Neural cell (in vitro differentiated cells): ENCODE data around the gene ARHGEF16. TPM values are rescaled to one million over a fixed set of nuclear protein-coding genes. Genes with fewer than 3 reads are reported as not detected.

ENCODE experiments used
- H2AFZ ChIP-seq: fragments of 200-600, 300-800 bp; sonication (generic), shearing (Covaris generic); 2 replicates; pipeline ENCODE4 v1.6.0; 2014; ENCODE audit warnings: low read depth, mild to moderate bottlenecking, antibody characterized with exemption, low read length, moderate library complexity
- H3F3A ChIP-seq: fragments of 200-600 bp; shearing (Covaris generic); 2 replicates; pipeline ENCODE4 v1.6.1; 2016; ENCODE audit warnings: mild to moderate bottlenecking, moderate library complexity, mixed read lengths, antibody characterized with exemption, low read length; ENCODE audit not compliant: insufficient read depth, poor library complexity, severe bottlenecking
- H3K27ac ChIP-seq: fragments of 200-600, 300-800 bp; sonication (generic), shearing (Covaris generic); 2 replicates; pipeline ENCODE4 v1.5.1; 2014; ENCODE audit warnings: mild to moderate bottlenecking, low read length, moderate library complexity
- H3K27me3 ChIP-seq: fragments of 300-800, 200-600 bp; sonication (generic), shearing (Covaris generic); 2 replicates; pipeline ENCODE4 v1.6.0; 2014; ENCODE audit warnings: mild to moderate bottlenecking, low read depth, low read length, moderate library complexity; ENCODE audit not compliant: insufficient read depth
- H3K36me3 ChIP-seq: fragments of 300-800, 200-600 bp; sonication (generic), shearing (Covaris generic); 2 replicates; pipeline ENCODE4 v1.5.1; 2014; ENCODE audit warnings: mild to moderate bottlenecking, antibody characterized with exemption, low read length, moderate library complexity; ENCODE audit not compliant: insufficient read depth
- H3K4me2 ChIP-seq: fragments of 300-800, 200-600 bp; sonication (generic), shearing (Covaris generic); 2 replicates; pipeline ENCODE4 v1.6.0; 2014; ENCODE audit warnings: mild to moderate bottlenecking, low read length
- H3K4me3 ChIP-seq: fragments of 300-800, 200-600 bp; sonication (generic), shearing (Covaris generic); 2 replicates; pipeline ENCODE4 v1.5.1; 2014; ENCODE audit warnings: mild to moderate bottlenecking, low read length, moderate library complexity
- H3K79me2 ChIP-seq: fragments of 200-600 bp; shearing (Covaris generic); replicated peaks from 2 replicates; pipeline ENCODE4 v1.6.0; 2014; ENCODE audit warnings: mild to moderate bottlenecking, low read length, moderate library complexity; ENCODE audit not compliant: insufficient read depth
- H3K9ac ChIP-seq: fragments of 300-800, 200-600 bp; sonication (generic), shearing (Covaris generic); 2 replicates; pipeline ENCODE4 v1.6.1; 2016; ENCODE audit warnings: mild to moderate bottlenecking, low read length, mixed read lengths
- H3K9me2 ChIP-seq: fragments of 200-600 bp; shearing (Covaris generic); 2 replicates; pipeline ENCODE4 v1.6.1; 2016; ENCODE audit warnings: mild to moderate bottlenecking, low read length, mixed read lengths; ENCODE audit not compliant: insufficient read depth
- H3K9me3 ChIP-seq: fragments of 200-600, 300-800 bp; sonication (generic), shearing (Covaris generic); 2 replicates; pipeline ENCODE4 v1.6.1; 2016; ENCODE audit warnings: mild to moderate bottlenecking, mixed run types, low read length, moderate library complexity, mixed read lengths
- H4K20me1 ChIP-seq: fragments of 200-600 bp; shearing (Covaris generic); 2 replicates; pipeline ENCODE4 v1.6.1; 2016; ENCODE audit warnings: mild to moderate bottlenecking, mixed run types; ENCODE audit not compliant: insufficient read depth
- EP300 ChIP-seq: fragments of 450-650 bp; conservative IDR thresholded peaks from 2 replicates; pipeline ENCODE4 v1.6.1; 2014; ENCODE audit warnings: antibody characterized with exemption, mild to moderate bottlenecking, moderate library complexity; ENCODE audit not compliant: poor library complexity, severe bottlenecking
- EZH2 ChIP-seq: fragments of 200-600, 300-800 bp; shearing (Covaris generic), sonication (generic); IDR thresholded peaks from 2 replicates; pipeline ENCODE4 v1.6.1; 2014; ENCODE audit warnings: antibody characterized with exemption, low read length, borderline replicate concordance, mild to moderate bottlenecking; ENCODE audit not compliant: insufficient read depth, poor library complexity, severe bottlenecking
- MXI1 ChIP-seq: fragments of 450-650 bp; conservative IDR thresholded peaks from 2 replicates; pipeline ENCODE4 v1.6.1; 2014; ENCODE audit warnings: antibody characterized with exemption, mild to moderate bottlenecking; ENCODE audit not compliant: poor library complexity, severe bottlenecking
- POLR2AphosphoS5 ChIP-seq: IDR thresholded peaks from 2 replicates; pipeline ENCODE4 v1.6.1; 2012
- RAD21 ChIP-seq: fragments of 450-650 bp; conservative IDR thresholded peaks from 2 replicates; pipeline ENCODE4 v1.6.1; 2014; ENCODE audit warnings: antibody characterized with exemption, mild to moderate bottlenecking, moderate library complexity
- SMC3 ChIP-seq: fragments of 450-650 bp; conservative IDR thresholded peaks from 2 replicates; pipeline ENCODE4 v1.6.1; 2014; ENCODE audit warnings: antibody characterized with exemption, mild to moderate bottlenecking, moderate library complexity; ENCODE audit not compliant: poor library complexity
- TAF1 ChIP-seq: IDR thresholded peaks from 2 replicates; pipeline ENCODE4 v1.6.1; 2012; ENCODE audit warnings: low read depth
- polyA plus RNA-seq: library from polyadenylated mRNA; depleted of rRNA; stranded (reverse); fragments of >200 nt; gene quantifications from 2 replicates; pipeline ENCODE4 v1.2.3, GENCODE V29; 2014
- TF ChIP-seq, protein P1 (sequence below): fragments of 450-650 bp; IDR thresholded peaks from 2 replicates; pipeline ENCODE4 v1.5.1; 2014; ENCODE audit warnings: antibody characterized with exemption, mild to moderate bottlenecking, moderate library complexity; ENCODE audit not compliant: poor library complexity, severe bottlenecking
- TF ChIP-seq, protein P2 (sequence below): IDR thresholded peaks from 2 replicates; pipeline ENCODE4 v1.6.1; 2012; ENCODE audit warnings: borderline replicate concordance

ARHGEF16 gene
- polyA plus RNA-seq, 1 donor from 2014 or later: 0.64 TPM

DNA sequence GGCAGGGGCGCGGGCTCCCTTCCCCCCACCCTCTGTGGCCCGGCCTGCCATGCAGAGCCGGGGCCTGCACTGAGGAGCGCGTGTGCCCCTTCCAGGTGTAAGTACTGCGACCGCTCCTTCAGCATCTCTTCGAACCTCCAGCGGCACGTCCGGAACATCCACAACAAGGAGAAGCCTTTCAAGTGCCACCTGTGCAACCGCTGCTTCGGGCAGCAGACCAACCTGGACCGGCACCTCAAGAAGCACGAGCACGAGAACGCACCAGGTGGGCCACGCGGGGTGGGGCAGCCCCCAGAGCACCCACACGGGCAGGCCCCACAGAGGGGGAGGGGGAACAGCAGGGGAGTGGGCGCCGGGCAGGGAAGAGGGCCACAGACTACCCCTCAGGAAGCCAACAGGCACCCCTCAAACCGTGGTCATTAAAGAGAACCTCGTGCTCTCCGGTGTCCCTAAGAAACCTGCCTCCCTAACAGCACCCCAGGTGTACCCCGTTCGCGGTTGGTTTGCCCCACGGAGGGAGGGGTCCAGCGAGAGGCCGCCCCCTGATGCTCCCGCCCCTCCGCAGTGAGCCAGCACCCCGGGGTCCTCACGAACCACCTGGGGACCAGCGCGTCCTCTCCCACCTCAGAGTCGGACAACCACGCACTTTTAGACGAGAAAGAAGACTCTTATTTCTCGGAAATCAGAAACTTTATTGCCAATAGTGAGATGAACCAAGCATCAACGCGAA is 28.8 kb upstream of the ARHGEF16 start:
- no peak overlapping the region for H3K4me3 ChIP-seq
- H3K27me3 ChIP-seq: no peaks in the 10 kb centered on the region
- H2AFZ ChIP-seq: no peak overlapping the region
- H3K9ac ChIP-seq: no peak overlapping the region
- H3K36me3 ChIP-seq: no peaks in the 10 kb centered on the region
- no peaks in the 10 kb centered on the region for H4K20me1 ChIP-seq
- no peaks in the 10 kb centered on the region for H3K9me2 ChIP-seq
- no peak overlapping the region for H3K27ac ChIP-seq
- no peak for TF ChIP-seq EZH2
- TF ChIP-seq, protein P1, sequence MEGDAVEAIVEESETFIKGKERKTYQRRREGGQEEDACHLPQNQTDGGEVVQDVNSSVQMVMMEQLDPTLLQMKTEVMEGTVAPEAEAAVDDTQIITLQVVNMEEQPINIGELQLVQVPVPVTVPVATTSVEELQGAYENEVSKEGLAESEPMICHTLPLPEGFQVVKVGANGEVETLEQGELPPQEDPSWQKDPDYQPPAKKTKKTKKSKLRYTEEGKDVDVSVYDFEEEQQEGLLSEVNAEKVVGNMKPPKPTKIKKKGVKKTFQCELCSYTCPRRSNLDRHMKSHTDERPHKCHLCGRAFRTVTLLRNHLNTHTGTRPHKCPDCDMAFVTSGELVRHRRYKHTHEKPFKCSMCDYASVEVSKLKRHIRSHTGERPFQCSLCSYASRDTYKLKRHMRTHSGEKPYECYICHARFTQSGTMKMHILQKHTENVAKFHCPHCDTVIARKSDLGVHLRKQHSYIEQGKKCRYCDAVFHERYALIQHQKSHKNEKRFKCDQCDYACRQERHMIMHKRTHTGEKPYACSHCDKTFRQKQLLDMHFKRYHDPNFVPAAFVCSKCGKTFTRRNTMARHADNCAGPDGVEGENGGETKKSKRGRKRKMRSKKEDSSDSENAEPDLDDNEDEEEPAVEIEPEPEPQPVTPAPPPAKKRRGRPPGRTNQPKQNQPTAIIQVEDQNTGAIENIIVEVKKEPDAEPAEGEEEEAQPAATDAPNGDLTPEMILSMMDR: no peak
- TF ChIP-seq POLR2AphosphoS5: no peak
- no peak for TF ChIP-seq RAD21
- TF ChIP-seq EP300: no peak
- TF ChIP-seq, protein P2, sequence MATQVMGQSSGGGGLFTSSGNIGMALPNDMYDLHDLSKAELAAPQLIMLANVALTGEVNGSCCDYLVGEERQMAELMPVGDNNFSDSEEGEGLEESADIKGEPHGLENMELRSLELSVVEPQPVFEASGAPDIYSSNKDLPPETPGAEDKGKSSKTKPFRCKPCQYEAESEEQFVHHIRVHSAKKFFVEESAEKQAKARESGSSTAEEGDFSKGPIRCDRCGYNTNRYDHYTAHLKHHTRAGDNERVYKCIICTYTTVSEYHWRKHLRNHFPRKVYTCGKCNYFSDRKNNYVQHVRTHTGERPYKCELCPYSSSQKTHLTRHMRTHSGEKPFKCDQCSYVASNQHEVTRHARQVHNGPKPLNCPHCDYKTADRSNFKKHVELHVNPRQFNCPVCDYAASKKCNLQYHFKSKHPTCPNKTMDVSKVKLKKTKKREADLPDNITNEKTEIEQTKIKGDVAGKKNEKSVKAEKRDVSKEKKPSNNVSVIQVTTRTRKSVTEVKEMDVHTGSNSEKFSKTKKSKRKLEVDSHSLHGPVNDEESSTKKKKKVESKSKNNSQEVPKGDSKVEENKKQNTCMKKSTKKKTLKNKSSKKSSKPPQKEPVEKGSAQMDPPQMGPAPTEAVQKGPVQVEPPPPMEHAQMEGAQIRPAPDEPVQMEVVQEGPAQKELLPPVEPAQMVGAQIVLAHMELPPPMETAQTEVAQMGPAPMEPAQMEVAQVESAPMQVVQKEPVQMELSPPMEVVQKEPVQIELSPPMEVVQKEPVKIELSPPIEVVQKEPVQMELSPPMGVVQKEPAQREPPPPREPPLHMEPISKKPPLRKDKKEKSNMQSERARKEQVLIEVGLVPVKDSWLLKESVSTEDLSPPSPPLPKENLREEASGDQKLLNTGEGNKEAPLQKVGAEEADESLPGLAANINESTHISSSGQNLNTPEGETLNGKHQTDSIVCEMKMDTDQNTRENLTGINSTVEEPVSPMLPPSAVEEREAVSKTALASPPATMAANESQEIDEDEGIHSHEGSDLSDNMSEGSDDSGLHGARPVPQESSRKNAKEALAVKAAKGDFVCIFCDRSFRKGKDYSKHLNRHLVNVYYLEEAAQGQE: no peak
- no peak for TF ChIP-seq TAF1
- no peak for TF ChIP-seq SMC3
- no peak for TF ChIP-seq MXI1
- no peak overlapping the region for H3K4me2 ChIP-seq
- no peaks in the 10 kb centered on the region for H3F3A ChIP-seq
- H3K9me3 ChIP-seq: no peaks in the 10 kb centered on the region
- no peaks in the 10 kb centered on the region for H3K79me2 ChIP-seq

DNA sequence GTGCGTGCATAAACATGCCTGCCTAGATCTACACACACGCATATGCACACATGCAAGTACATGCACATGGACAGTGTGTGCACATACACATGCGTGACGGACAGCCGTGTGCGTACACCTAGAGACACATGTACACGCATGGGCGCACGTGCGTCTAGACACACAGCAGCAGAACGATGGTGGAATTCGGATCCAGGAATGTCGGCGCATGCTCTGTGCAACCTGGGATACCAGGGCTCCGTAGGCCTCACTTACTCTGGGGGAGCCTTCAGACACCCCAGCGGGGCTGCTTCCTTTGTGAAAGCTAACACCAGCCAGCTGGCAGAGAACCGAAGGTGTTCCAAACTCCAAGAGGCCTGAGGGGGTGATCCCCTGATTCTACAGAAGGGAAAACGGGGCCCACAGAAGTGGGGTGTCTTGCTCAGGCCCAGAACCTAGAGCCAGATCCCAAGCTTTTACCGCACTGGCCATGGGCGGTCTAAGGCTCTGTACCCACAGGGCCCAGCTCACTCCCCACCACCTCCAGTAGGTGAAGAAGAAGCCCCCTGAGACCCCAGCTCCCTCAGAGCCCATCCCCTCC is 27.4 kb upstream of the ARHGEF16 start:
- TF ChIP-seq EZH2 (no peak), EP300 (no peak), RAD21 (no peak), SMC3 (no peak), MXI1 (no peak), TAF1 (no peak), POLR2AphosphoS5 (no peak)
- TF ChIP-seq, protein P1: no peak
- TF ChIP-seq, protein P2: no peak
- H3F3A ChIP-seq: no peaks in the 10 kb centered on the region
- H3K9me2 ChIP-seq: no peaks in the 10 kb centered on the region
- no peak overlapping the region for H3K4me2 ChIP-seq
- no peak overlapping the region for H3K27ac ChIP-seq
- H3K27me3 ChIP-seq: no peaks in the 10 kb centered on the region
- no peaks in the 10 kb centered on the region for H3K79me2 ChIP-seq
- no peak overlapping the region for H3K9ac ChIP-seq
- no peaks in the 10 kb centered on the region for H4K20me1 ChIP-seq
- no peak overlapping the region for H2AFZ ChIP-seq
- no peak overlapping the region for H3K4me3 ChIP-seq
- no peaks in the 10 kb centered on the region for H3K9me3 ChIP-seq
- H3K36me3 ChIP-seq: no peaks in the 10 kb centered on the region
